GM18520 (cell line): Measurements from ENCODE around the gene IFNG.
"Not testable (repeated sequence)": the region's sequence is repeated elsewhere in the genome, so short reads cannot be mapped to it uniquely, and the experiment has no call there.

Source experiments
- ATAC-seq: cut with Tn5 transposase; IDR thresholded peaks from one replicate; pipeline ENCODE4 v1.9.1; 2021; ENCODE audit not compliant: unreplicated experiment

IFNG gene

DNA sequence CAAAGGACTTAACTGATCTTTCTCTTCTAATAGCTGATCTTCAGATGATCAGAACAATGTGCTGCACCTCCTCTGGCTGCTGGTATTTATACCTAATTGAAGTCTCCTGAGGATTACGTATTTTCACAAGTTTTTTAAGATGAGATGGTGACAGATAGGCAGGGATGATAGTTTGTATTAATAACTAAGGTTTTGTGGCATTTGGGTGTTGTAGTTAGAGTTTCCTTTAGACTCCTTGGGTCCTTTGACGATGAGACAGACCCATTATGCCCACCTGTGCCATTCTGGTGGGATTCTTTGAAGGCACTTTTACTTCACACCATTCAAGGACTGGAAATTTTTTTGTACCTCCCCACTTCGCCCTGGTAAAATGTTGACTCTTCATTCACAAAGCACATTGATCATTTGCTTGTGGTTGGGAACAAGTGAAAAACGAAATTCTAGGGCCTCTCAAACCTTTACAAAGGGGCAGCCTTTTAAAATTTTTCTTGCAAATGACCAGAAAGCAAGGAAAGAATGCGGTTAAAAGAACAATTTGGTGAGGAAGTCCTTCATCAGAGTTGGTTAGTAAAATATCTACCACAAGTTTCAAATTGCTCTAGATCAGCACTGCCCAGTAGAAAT is at the start of gene IFNG:
Gene IFNG (minus strand): TSS at position 60 of the 624 bp plus-strand sequence. CDS start 125 bp downstream, outside the sequence.
- peak; percentile 30 for ATAC-seq

- ATAC-seq = not testable (repeated sequence)
Measured at GRCh38 chr12:68209048-68209728, 49.6 kb upstream of the IFNG start.

DNA sequence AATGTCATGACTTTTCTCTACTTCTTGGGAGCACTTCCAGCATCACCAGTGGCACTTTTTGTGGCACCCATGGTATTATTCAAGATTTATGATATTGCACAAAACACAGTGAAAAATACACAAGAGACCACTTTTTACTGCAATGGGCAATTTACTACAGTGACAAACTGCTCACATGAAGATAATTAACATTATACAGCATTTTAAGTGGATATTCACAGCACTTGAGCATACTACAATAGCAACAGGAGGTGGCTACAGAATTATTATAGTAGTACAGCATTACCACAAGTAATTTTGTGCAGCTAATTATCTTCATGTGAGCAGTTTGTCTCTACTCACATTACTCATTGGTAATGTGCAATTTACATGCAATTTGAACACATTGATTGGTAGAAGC is 47.7 kb upstream of the IFNG start:
- no peak for ATAC-seq

GRCh38 chr12:68206446-68206845 is 46.9 kb upstream of the IFNG start:
- no peak for ATAC-seq

DNA sequence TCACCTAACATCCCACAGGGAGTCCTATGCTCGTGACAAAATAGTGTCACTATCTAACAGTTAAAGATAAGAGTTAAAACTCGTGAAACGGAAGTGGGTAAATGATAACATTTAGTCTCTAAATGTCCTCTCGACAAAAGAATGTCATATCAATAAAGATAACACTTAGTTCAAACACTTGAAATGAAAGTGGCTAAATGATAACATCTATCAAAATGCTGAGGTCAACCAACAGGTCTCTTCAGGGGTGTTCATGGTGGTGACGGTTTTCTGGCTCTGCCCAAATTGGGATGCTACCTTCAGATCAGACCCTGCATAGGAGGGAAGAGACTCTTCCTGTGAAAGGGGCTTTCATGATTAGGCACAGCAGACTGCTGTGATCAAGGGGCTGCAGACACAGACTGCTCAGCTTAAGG is 43.9 kb upstream of the IFNG start:
- ATAC-seq = no peak

- no peak for ATAC-seq
Measured at GRCh38 chr12:68200854-68201253, 41.3 kb upstream of the IFNG start.

DNA sequence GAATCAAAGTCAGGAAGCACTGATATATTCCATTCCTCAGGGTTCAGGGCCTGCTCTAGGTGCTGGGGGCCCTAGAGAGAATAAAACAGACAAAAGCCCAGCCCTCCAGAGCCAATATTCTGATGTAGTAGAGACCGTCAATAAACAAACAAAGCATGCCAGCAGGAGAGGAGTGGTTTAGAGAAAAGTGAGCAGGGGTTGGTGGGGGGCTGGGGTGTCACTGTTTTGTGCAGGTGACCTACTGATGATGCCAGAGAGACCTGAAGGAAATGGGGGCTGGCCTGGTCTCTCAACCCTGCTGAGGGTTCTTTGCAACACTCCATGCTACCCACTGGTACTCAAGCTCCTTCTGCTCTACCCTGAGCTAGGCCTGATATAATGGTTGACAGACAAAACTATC is 39.6 kb upstream of the IFNG start:
- no peak for ATAC-seq

DNA sequence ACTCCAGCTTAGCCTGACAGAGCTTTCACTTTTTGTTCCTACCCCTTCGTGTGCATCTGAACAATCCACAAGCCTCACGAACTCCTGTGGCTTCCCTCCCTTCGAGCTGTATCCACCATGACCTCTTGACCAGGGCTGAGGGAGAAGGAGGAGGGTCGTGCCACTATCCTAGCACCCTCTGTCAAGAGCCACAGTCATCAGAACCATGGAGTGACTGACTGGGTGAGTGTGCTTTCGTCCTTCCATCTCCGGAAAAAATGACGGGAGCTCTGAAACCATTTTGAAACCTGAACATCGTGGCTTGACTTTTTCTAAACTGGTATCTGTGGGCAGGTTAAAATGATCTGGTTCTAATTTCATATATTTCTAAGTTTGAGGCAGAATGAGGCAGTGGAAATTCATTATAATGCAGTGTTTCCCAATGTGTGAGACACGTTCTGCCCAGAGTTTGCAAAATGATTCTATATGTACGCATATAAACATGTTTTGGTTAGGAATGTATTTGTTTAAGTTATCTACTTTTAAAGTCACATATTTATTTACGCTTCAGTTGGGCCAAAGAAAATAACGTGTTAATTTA is 39.1 kb upstream of the IFNG start:
- no peak for ATAC-seq

DNA sequence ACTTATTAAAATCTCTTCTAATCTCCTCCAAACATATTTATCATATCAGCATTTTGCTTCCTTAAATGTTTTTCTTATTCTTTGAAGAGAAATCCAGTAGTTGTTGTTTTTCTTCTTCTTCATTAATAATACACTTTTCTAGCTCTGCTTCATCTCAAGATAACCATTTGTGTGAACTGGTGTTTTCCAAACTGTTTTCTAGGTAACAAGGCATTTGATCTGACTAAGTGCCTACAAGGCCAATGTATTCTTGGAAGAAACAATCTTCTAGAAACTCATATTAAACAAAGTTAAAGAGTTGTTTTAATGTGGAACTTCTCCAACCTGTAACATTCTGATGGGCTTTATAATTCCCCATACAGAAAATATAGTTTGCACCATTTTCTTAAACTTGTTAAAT is 30.8 kb upstream of the IFNG start:
- ATAC-seq = no peak

GRCh38 chr12:68189821-68190242 is 30.3 kb upstream of the IFNG start:
- no peak for ATAC-seq

- no peak for ATAC-seq
Measured at GRCh38 chr12:68185598-68185997, 26.1 kb upstream of the IFNG start.

GRCh38 chr12:68180792-68181744 is 21.5 kb upstream of the IFNG start:
- no peak for ATAC-seq

DNA sequence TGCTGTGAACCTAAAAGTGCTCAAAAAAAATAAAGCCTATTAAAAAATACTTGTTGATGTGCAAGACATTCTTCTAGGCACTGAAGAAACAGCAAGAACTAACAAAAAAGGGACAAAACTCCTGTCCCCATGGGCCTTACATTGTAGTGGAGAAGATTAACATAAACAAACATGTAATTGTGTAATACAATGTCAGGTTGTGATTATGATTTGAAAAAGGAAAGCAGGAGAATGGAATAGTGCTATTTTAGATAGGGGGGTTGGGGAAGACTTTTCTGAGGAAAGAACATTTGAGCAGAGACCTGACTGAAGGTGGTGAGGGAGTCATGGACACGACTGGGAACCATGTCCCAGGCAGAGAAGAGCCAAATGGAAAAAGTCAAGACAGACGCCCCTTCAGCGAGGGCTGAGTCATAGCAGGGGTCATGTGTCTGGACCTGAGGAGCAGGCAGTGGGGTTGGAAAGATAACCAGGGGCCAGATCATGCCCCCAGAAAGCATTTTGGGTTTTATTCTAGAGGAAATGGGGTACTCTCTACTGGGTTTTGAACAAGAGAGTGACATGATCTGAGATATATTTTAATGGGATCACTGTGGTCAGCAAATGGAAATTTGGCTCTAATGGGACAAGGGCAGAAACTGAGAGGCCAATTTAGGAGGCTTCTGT is 19.4 kb upstream of the IFNG start:
- ATAC-seq = no peak

GRCh38 chr12:68178184-68178583 is 18.6 kb upstream of the IFNG start:
- no peak for ATAC-seq

- no peak for ATAC-seq
Measured at GRCh38 chr12:68177562-68177961, 18.0 kb upstream of the IFNG start.

GRCh38 chr12:68176257-68176656 is 16.7 kb upstream of the IFNG start:
- no peak for ATAC-seq

- peak; percentile 92 for ATAC-seq
Measured at GRCh38 chr12:68175557-68176061, 16.1 kb upstream of the IFNG start.

- not testable (repeated sequence) for ATAC-seq
Measured at GRCh38 chr12:68174761-68175160, 15.2 kb upstream of the IFNG start.

DNA sequence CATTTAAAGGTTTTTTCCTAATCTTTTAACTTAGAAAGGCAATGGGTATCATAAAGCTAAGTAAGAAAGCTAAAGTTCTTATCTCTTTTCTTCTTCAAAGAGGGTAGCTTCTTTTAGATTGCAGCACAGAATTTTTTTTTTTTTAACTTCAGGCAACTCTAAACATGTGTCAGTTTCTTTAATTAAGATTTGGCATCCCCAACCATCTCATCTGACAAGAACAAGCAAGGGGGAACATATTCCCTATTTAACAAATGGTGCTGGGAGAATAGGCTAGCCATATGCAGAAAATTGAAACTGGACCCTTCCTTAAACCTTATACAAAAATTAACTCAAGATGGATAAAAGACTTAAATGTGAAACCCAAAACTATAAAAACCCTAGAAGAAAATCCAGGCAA is 14.3 kb upstream of the IFNG start:
- ATAC-seq = no peak

DNA sequence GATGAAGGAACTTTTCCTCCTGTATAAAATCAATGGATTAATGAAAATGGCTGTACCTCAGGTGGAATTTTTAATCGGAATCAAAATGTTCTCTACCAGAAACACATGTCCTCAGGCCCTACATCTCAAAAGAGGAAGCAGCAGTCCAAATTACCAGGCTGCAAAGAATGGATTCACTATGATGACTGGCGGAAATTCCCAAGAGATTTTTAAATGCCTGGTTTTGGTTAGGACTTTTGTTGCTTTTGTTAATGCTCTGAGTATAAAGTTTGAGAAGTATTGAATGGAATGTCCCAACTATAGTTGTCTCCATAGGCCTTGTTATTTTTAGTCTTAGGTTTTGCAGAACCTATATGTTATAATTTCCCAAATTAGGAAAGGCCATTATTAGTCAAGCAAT is 11.2 kb upstream of the IFNG start:
- ATAC-seq = no peak
